Activated CD8-positive, alpha-beta memory T cell treated with anti-CD3 and anti-CD28 coated beads, Interleukin-2, amount 50 U/mL, for 24 hours (primary cell): Measurements from ENCODE around the gene TRIP4.
"Not testable (repeated sequence)": the region's sequence is repeated elsewhere in the genome, so short reads cannot be mapped to it uniquely, and the experiment has no call there.

Experiments
- DNase-seq: peaks from one replicate; pipeline ENCODE4 v3.0.0-alpha.2; 2020; ENCODE audit errors: extremely low read depth

Gene TRIP4

DNA sequence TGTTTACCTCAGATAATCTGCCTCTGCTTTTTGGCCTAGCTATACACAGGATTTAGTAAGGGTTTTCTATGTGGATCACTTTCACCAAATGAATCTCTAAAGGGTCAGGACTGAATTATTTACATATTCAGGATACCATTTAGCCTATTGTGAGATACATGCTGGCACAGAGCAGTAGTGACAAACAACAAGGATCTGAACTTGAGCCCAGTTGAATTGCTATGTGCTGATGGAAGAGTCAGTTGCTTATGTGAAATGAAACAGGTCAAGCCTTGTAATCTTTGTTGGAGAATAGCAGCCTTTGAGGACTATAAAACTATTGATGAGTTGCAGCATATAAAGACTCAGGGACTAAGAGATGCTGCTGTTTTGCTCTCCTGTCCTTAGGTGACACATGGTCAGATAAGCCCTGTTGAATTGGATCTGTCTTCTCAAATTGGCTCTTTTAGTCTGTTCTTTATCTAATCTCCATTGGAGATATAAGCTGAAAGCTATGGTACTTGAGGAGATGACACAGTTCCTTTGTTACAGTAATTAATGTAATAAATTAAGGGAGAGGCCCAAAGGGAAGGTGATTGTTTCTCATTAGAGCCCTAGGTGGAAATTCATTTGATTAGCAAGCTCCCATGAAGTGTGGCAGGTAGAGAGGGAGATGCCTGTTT lies 103.1 kb downstream of the TRIP4 start:
- DNase-seq, result no peak

DNA sequence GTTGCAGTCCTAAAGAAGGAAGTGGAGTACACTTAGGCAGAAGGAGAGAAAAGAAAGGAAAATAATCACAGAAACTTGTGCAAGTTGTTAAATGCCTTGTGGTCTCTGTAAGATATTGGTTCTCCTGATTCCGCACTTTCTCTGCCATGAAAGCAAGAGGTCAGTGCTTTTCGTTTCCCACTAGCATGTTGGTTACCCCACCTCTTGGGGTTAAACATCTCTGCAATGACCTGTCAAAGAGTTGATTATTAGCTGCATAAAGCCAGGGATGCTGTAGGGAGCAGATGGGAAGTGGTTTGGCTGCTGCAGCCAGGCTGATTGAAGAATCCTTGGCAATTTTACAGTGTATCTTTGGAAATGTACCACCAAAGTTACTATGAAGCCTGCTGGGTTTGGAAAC lies 106.0 kb downstream of the TRIP4 start:
- no peak for DNase-seq

DNA sequence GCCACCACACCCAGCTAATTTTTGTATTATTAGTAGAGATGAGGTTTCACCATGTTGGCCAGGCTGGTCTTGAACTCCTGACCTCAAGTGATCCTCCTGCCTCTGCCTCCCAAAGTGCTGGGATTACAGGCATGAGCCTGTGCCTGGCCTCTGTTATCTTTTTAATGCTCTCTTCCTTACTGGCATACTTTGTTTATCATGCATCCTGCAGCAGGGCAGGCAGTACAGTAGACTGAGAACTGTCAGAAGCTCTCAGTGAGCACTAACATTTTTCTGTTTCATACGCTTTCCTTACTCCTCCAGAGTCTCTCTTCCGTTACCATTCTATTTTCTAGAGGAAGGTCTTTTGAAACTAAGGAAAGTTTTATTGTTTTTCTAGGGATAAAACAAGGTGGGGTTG lies 108.3 kb downstream of the TRIP4 start:
- not testable (repeated sequence) for DNase-seq

DNA sequence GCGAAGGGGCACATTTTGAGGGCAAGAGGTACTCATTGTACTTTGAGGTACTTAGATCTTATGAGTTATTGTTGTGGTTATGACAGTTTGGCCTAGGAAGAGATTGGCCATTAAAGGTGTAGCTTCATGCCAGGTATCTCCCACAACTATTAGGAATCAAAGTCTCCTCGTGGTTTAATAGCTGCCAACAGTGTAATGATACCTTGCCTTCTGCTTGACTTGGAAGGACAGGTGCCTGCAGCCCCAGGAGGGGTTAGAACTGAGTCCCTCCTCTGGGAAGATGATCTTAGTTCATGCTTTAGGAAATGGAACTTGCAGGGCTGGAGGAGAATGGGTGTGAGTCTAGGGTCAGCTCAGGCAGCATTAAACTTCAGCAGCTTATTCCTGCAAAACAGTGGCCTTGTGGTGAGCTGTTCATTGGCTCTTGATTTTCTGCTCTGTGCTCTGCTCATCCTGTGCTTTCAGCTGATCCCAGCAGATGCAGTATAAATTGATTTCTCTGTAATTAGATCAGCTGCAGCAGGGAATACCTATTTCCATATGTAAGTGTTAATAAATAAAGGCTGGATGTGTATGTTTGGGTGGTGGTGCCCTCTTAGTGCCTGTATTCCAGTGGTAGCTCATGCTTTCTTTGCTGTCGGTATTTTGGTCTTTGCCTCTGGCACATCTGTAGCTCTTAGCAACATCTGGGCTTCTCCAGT lies 113.2 kb downstream of the TRIP4 start:
- DNase-seq, result no peak

DNA sequence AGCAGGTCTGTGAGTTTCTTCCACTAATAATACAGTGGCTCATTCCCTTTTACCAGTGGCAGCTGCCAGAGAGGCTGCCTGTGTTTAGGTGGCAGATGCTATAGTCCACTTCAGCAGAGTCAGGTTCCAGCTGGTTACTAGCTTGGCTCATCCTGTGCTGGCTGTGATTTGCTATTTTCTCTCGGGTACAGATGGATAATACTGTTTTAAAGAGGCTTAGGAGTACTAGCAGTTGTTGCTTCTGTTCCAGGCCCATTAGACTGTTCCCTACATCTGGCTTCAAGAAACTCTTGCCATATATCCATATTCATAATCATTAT lies 113.7 kb downstream of the TRIP4 start:
- no peak for DNase-seq

DNA sequence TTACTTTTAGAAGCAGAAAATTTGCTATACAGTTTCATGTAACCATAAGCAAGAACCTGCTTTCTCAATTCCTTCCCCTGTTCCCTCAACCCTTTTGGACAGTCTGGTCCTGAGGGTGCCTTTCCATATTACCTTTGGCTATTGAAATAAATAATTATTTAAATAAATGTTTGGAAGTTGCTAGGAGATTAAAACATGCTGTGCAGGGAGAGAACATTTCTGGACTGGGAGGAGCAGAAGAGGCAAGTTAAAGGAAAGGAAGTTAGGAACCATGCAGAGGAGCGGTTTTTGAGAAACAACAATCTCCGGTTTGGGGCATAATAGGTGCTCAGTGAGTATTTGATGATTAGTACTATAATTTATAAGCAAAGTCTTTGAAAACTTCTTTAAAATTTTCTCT lies 114.5 kb downstream of the TRIP4 start:
- no peak for DNase-seq

DNA sequence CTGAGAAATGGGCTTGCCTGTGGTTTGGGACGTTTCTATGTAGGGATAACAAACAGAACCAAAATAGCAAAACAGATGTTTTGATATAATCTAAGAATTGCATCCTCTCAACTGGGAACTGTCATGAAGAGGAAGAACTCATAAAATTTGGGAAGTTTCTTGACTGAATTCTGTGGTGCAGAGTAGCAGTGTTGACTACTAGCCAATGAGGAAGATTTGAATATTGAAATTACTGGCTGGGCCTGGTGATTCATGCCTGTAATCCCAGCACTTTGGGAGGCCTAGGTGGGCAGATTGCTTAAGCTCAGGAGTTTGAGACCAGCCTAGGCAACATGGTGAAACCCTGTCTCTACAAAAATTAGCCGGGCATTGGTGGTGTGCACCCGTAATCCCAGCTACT lies 114.9 kb downstream of the TRIP4 start:
- no peak for DNase-seq

DNA sequence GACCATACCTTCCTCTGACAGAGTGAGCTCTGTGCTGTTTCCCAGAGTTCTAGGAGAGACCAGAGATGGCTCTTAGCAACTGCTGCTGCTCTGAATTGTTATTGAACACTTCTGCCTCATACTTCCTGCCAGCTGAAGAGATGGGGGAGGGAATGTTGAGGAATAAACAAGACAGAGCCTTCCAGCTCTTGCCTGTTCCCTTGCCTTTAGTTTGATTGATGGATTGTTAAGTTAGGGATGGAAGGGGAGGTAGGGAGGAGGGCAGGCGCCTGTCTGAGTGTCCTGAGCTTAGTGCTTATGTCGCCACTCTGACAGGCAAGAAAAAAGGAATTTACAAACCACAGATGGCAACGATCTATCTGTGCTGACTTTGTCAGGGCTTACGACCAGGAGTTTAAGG lies 115.6 kb downstream of the TRIP4 start:
- DNase-seq, result no peak

DNA sequence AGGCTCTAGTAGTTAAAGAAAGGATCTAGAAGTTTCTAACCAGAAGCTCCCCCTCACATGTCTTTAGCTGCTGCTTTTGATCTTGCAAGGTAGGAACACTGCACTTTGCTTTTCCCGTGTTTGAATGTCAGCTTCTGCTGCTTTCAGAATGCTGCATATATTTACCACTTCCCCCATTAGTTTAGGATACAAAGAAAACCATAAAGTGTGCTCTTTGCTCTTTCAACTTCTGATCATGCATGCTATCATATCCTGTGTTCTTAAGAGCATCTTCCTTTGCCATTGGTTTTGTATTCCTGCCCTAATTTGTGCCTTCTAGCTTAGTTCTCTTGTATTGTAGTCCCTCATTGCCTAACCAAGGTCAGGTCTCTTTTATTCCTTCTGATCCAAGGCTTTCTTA lies 116.0 kb downstream of the TRIP4 start:
- DNase-seq, result no peak
